Activated CD4-positive, alpha-beta memory T cell treated with anti-CD3 and anti-CD28 coated beads, Interleukin-2, amount 10 ng/mL, durations not matched to agents 7 days and 5 days (primary cell): Measurements from ENCODE around the gene SP6. TPM values are rescaled to one million over a fixed set of nuclear protein-coding genes. Genes with fewer than 3 reads are reported as not detected.

Experiments
- CTCF ChIA-PET: fragments of 350-600 bp; sonication (Branson Sonifier 250); formaldehyde crosslinking; loops from one replicate; lab custom pipeline; 2021; ENCODE audit warnings: antibody characterized with exemption, inconsistent platforms; lab: Charles Lee
- POLR2A ChIA-PET: fragments of 350-600 bp; sonication (Branson Sonifier 250); formaldehyde crosslinking; loops from one replicate; lab custom pipeline; 2021; ENCODE audit warnings: antibody characterized with exemption; lab: Charles Lee
- DNase-seq: peaks from one replicate; pipeline ENCODE4 v3.0.0-alpha.2; 2020
- H3K27ac Mint-ChIP-seq: one replicate; pipeline ENCODE4 v1.8.0; 2021; ENCODE audit warnings: mild to moderate bottlenecking, mixed read lengths
- H3K27me3 Mint-ChIP-seq: one replicate; pipeline ENCODE4 v1.8.0; 2021; ENCODE audit warnings: mixed read lengths
- H3K36me3 Mint-ChIP-seq: one replicate; pipeline ENCODE4 v1.8.0; 2021; ENCODE audit warnings: low read depth, mixed read lengths
- H3K4me1 Mint-ChIP-seq: one replicate; pipeline ENCODE4 v1.8.0; 2021; ENCODE audit warnings: mixed read lengths
- H3K4me3 Mint-ChIP-seq: one replicate; pipeline ENCODE4 v1.8.0; 2021; ENCODE audit warnings: mild to moderate bottlenecking, mixed read lengths
- H3K9me3 Mint-ChIP-seq: one replicate; pipeline ENCODE4 v1.8.0; 2021; ENCODE audit warnings: mixed read lengths
- total RNA-seq, 2 experiments: library from RNA; stranded (reverse); gene quantifications; one replicate each; pipeline ENCODE4 v1.2.3, GENCODE V29; 2021

The SP6 gene
- total RNA-seq, 2 experiments from 2014 or later: 0.10 to 0.15 TPM

- Mint-ChIP-seq H3K4me3 (no peak overlapping the region), H3K4me1 (peaks cover 14% of the 10 kb centered on the region)
These were observed 13.8 kb upstream of the SP6 start for GRCh38 chr17:47864791-47865216.

GRCh38 chr17:47862621-47863440, 11.9 kb upstream of the SP6 start:
- ChIA-PET CTCF (interaction anchor here (0.6 to 4.1 kb wide), 8 partner anchors 13 to 1084 kb away, joined by 3 to 18 read pairs (median 4); no protein-coding TSS in a partner anchor), POLR2A (interaction anchor here (1.1 kb wide), 1 partner anchor 33 kb away, joined by 5 read pairs; the partner anchor contains the start of gene SP2)
- Mint-ChIP-seq H3K4me3 (no peak overlapping the region), H3K9me3 (no peaks in the 10 kb centered on the region), H3K36me3 (no peaks in the 10 kb centered on the region), H3K4me1 (peaks cover 14% of the 10 kb centered on the region), H3K27ac (no peak overlapping the region), H3K27me3 (peaks cover 22% of the 10 kb centered on the region)
- no peak for DNase-seq

More at GRCh38 chr17:47864791-47865216, 13.8 kb upstream of the SP6 start:
- no peak for DNase-seq
- no peaks in the 10 kb centered on the region for H3K36me3 Mint-ChIP-seq
- peaks cover 17% of the 10 kb centered on the region for H3K27me3 Mint-ChIP-seq
- no peak overlapping the region for H3K27ac Mint-ChIP-seq
- POLR2A ChIA-PET: interaction anchor here (0.9 to 1.4 kb wide), 3 partner anchors 22 to 33 kb away, joined by 3 to 5 read pairs (median 3); partner anchors contain the start of genes LRRC46, MRPL10 and SCRN2
- CTCF ChIA-PET: interaction anchor here (1.0 to 4.1 kb wide), 4 partner anchors 10 to 82 kb away, joined by 3 to 18 read pairs (median 4); no protein-coding TSS in a partner anchor
- no peaks in the 10 kb centered on the region for H3K9me3 Mint-ChIP-seq

GRCh38 chr17:47860386-47860785, 9.4 kb upstream of the SP6 start:
- H3K27ac Mint-ChIP-seq: no peak overlapping the region
- H3K9me3 Mint-ChIP-seq: no peaks in the 10 kb centered on the region
- H3K4me3 Mint-ChIP-seq: no peak overlapping the region
- ChIA-PET POLR2A (interaction anchor here (1.5 kb wide), 1 partner anchor 11 kb away, joined by 4 read pairs; no protein-coding TSS in a partner anchor), CTCF (interaction anchor here (1.4 to 2.0 kb wide), 2 partner anchors 9 to 18 kb away, joined by 3 to 8 read pairs; no protein-coding TSS in a partner anchor)
- H3K27me3 Mint-ChIP-seq: peaks cover 38% of the 10 kb centered on the region
- H3K36me3 Mint-ChIP-seq: no peaks in the 10 kb centered on the region
- DNase-seq: no peak
- peaks cover 14% of the 10 kb centered on the region for H3K4me1 Mint-ChIP-seq

- no peak overlapping the region for H3K27ac Mint-ChIP-seq
- no peaks in the 10 kb centered on the region for H3K9me3 Mint-ChIP-seq
- H3K4me1 Mint-ChIP-seq: no peaks in the 10 kb centered on the region
- H3K4me3 Mint-ChIP-seq: no peak overlapping the region
- no peaks in the 10 kb centered on the region for H3K36me3 Mint-ChIP-seq
- H3K27me3 Mint-ChIP-seq: peaks cover 64% of the 10 kb centered on the region
- DNase-seq: no peak
- ChIA-PET CTCF (interaction anchor here (0.8 kb wide), 1 partner anchor 32 kb away, joined by 3 read pairs; no protein-coding TSS in a partner anchor), POLR2A (interaction anchor here (1.3 kb wide), 1 partner anchor 9 kb away, joined by 3 read pairs; no protein-coding TSS in a partner anchor)
These were observed 6.8 kb upstream of the SP6 start for GRCh38 chr17:47857551-47858455.

GRCh38 chr17:47856830-47857229, 5.9 kb upstream of the SP6 start:
- Mint-ChIP-seq H3K27ac (no peak overlapping the region), H3K27me3 (peaks cover 73% of the 10 kb centered on the region), H3K4me3 (no peak overlapping the region), H3K9me3 (no peaks in the 10 kb centered on the region), H3K4me1 (peaks cover 8% of the 10 kb centered on the region), H3K36me3 (no peaks in the 10 kb centered on the region)
- DNase-seq: no peak
- CTCF ChIA-PET: interaction anchor here (1.4 kb wide), 1 partner anchor 33 kb away, joined by 3 read pairs; no protein-coding TSS in a partner anchor
- POLR2A ChIA-PET: interaction anchor here (1.3 kb wide), 1 partner anchor 8 kb away, joined by 3 read pairs; no protein-coding TSS in a partner anchor

- DNase-seq: no peak
- Mint-ChIP-seq H3K36me3 (no peaks in the 10 kb centered on the region), H3K9me3 (no peaks in the 10 kb centered on the region), H3K4me1 (peaks cover 10% of the 10 kb centered on the region), H3K27ac (no peak overlapping the region), H3K4me3 (no peak overlapping the region), H3K27me3 (peaks cover 76% of the 10 kb centered on the region)
- POLR2A ChIA-PET: interaction anchor here (1.4 kb wide), 1 partner anchor 40 kb away, joined by 6 read pairs; the partner anchor contains the start of gene SP2
- CTCF ChIA-PET: interaction anchor here (0.7 to 1.8 kb wide), 3 partner anchors 12 to 34 kb away, joined by 3 to 7 read pairs (median 3); no protein-coding TSS in a partner anchor
These were observed 4.8 kb upstream of the SP6 start for GRCh38 chr17:47855737-47856136.

- H3K27me3 Mint-ChIP-seq: peaks cover 83% of the 10 kb centered on the region
- CTCF ChIA-PET: interaction anchor here (14.7 kb wide), 1 partner anchor 35 kb away, joined by 411 read pairs; the partner anchor contains the start of gene SP2
- H3K36me3 Mint-ChIP-seq: no peaks in the 10 kb centered on the region
- no peak for DNase-seq
- H3K27ac Mint-ChIP-seq: no peak overlapping the region
- H3K9me3 Mint-ChIP-seq: no peaks in the 10 kb centered on the region
- POLR2A ChIA-PET: interaction anchor here (1.2 to 1.5 kb wide), 2 partner anchors 22 to 42 kb away, joined by 3 to 5 read pairs; partner anchors contain the start of genes LRRC46 and MRPL10
- peaks cover 15% of the 10 kb centered on the region for H3K4me1 Mint-ChIP-seq
- no peak overlapping the region for H3K4me3 Mint-ChIP-seq
These were observed 2.7 kb upstream of the SP6 start for GRCh38 chr17:47853616-47854015.

GRCh38 chr17:47852113-47852949, 1.4 kb upstream of the SP6 start:
- Mint-ChIP-seq H3K4me1 (peaks cover 15% of the 10 kb centered on the region), H3K27me3 (peaks cover 84% of the 10 kb centered on the region), H3K36me3 (no peaks in the 10 kb centered on the region), H3K9me3 (no peaks in the 10 kb centered on the region), H3K27ac (no peak overlapping the region), H3K4me3 (no peak overlapping the region)
- no peak for DNase-seq
- POLR2A ChIA-PET: interaction anchor here (0.9 to 1.5 kb wide), 2 partner anchors 38 to 43 kb away, joined by 3 to 5 read pairs; no protein-coding TSS in a partner anchor
- CTCF ChIA-PET: interaction anchor here (14.7 kb wide), 1 partner anchor 36 kb away, joined by 411 read pairs; the partner anchor contains the start of gene SP2

GRCh38 chr17:47851764-47852112, 775 bp upstream of the SP6 start:
- no peak overlapping the region for H3K27ac Mint-ChIP-seq
- no peaks in the 10 kb centered on the region for H3K36me3 Mint-ChIP-seq
- ChIA-PET CTCF (interaction anchor here (14.7 kb wide), 1 partner anchor 37 kb away, joined by 411 read pairs; the partner anchor contains the start of gene SP2), POLR2A (interaction anchor here (0.9 to 3.1 kb wide), 2 partner anchors 38 to 44 kb away, joined by 3 to 17 read pairs; partner anchors contain the start of gene SP2)
- no peak for DNase-seq
- H3K4me3 Mint-ChIP-seq: no peak overlapping the region
- peaks cover 85% of the 10 kb centered on the region for H3K27me3 Mint-ChIP-seq
- peaks cover 15% of the 10 kb centered on the region for H3K4me1 Mint-ChIP-seq
- H3K9me3 Mint-ChIP-seq: no peaks in the 10 kb centered on the region

- DNase-seq: no peak
- Mint-ChIP-seq H3K27ac (no peak overlapping the region), H3K4me3 (no peak overlapping the region), H3K27me3 (peaks cover 84% of the 10 kb centered on the region), H3K9me3 (no peaks in the 10 kb centered on the region), H3K36me3 (no peaks in the 10 kb centered on the region), H3K4me1 (peaks cover 15% of the 10 kb centered on the region)
- CTCF ChIA-PET: interaction anchor here (0.9 to 14.7 kb wide), 6 partner anchors 9 to 161 kb away, joined by 3 to 411 read pairs (median 4); partner anchors contain the start of genes CDK5RAP3, SCRN2 and SP2
- POLR2A ChIA-PET: interaction anchor here (0.7 to 3.1 kb wide), 2 partner anchors 9 to 46 kb away, joined by 3 to 17 read pairs; partner anchors contain the start of gene SP2
These were observed 631 bp downstream of the SP6 start for GRCh38 chr17:47850373-47850691.

GRCh38 chr17:47848198-47848513, 2.8 kb downstream of the SP6 start:
- Mint-ChIP-seq H3K4me3 (no peak overlapping the region), H3K36me3 (no peaks in the 10 kb centered on the region), H3K4me1 (peaks cover 17% of the 10 kb centered on the region), H3K9me3 (no peaks in the 10 kb centered on the region), H3K27me3 (peaks cover 76% of the 10 kb centered on the region), H3K27ac (no peak overlapping the region)
- ChIA-PET POLR2A (interaction anchor here (0.9 to 1.0 kb wide), 3 partner anchors 17 to 47 kb away, joined by 3 to 4 read pairs (median 3); partner anchors contain the start of genes LRRC46, MRPL10 and SP2), CTCF (interaction anchor here (0.8 to 14.7 kb wide), 4 partner anchors 31 to 131 kb away, joined by 3 to 411 read pairs (median 6); partner anchors contain the start of genes PNPO and SP2)
- no peak for DNase-seq
